Mesendoderm (in vitro differentiated cells): ENCODE measurements around the gene HBG2.

ENCODE experiments used
- DNase-seq: peaks from one replicate; pipeline ENCODE4 v3.0.0; 2013
- H2AK5ac ChIP-seq: 2 replicates; pipeline ENCODE4 v1.6.1; 2013; ENCODE audit warnings: low read length, inconsistent platforms
- H2BK120ac ChIP-seq: 2 replicates; pipeline ENCODE4 v1.6.1; 2013; ENCODE audit warnings: low read depth, mild to moderate bottlenecking, low read length, moderate library complexity, mixed read lengths
- H2BK15ac ChIP-seq: replicated peaks from 2 replicates; pipeline ENCODE4 v1.6.1; 2013; ENCODE audit warnings: low read depth, mild to moderate bottlenecking, moderate library complexity
- H2BK5ac ChIP-seq: 2 replicates; pipeline ENCODE4 v1.6.1; 2013; ENCODE audit warnings: low read length, inconsistent platforms
- H3K18ac ChIP-seq: 2 replicates; pipeline ENCODE4 v1.6.1; 2013; ENCODE audit warnings: mild to moderate bottlenecking, low read length, mixed read lengths
- H3K23ac ChIP-seq: one replicate; pipeline ENCODE4 v1.6.1; 2013; ENCODE audit warnings: low read length
- H3K27ac ChIP-seq: 2 replicates; pipeline ENCODE4 v1.5.1; 2013; ENCODE audit warnings: low read depth, mild to moderate bottlenecking, inconsistent platforms, low read length, moderate library complexity
- H3K27me3 ChIP-seq: 2 replicates; pipeline ENCODE4 v1.6.1; 2013; ENCODE audit warnings: low read length, control low read depth, mild to moderate bottlenecking, inconsistent platforms; ENCODE audit not compliant: insufficient read depth, poor library complexity
- H3K36me3 ChIP-seq: 2 replicates; pipeline ENCODE4 v1.6.1; 2013; ENCODE audit warnings: low read length, inconsistent platforms; ENCODE audit not compliant: control insufficient read depth, insufficient read depth
- H3K4ac ChIP-seq: one replicate; pipeline ENCODE4 v1.6.1; 2013; ENCODE audit warnings: low read depth, mild to moderate bottlenecking, low read length, moderate library complexity
- H3K4me1 ChIP-seq: 2 replicates; pipeline ENCODE4 v1.6.1; 2013; ENCODE audit warnings: low read depth, low read length, inconsistent platforms; ENCODE audit not compliant: control insufficient read depth
- H3K4me2 ChIP-seq: 2 replicates; pipeline ENCODE4 v1.6.1; 2013; ENCODE audit warnings: low read length
- H3K4me3 ChIP-seq: 2 replicates; pipeline ENCODE4 v1.5.1; 2013; ENCODE audit warnings: mild to moderate bottlenecking, low read length
- H3K56ac ChIP-seq: one replicate; pipeline ENCODE4 v1.6.1; 2013; ENCODE audit warnings: low read length
- H3K79me1 ChIP-seq: 2 replicates; pipeline ENCODE4 v1.6.1; 2013; ENCODE audit warnings: low read length, inconsistent platforms
- H3K79me2 ChIP-seq: 2 replicates; pipeline ENCODE4 v1.6.1; 2013; ENCODE audit warnings: mild to moderate bottlenecking, low read length; ENCODE audit not compliant: control insufficient read depth, insufficient read depth
- H3K9ac ChIP-seq: 2 replicates; pipeline ENCODE4 v1.6.1; 2013; ENCODE audit warnings: low read length, inconsistent platforms
- H4K5ac ChIP-seq: one replicate; pipeline ENCODE4 v1.6.1; 2013; ENCODE audit warnings: low read length
- H4K8ac ChIP-seq: one replicate; pipeline ENCODE4 v1.6.1; 2013; ENCODE audit warnings: low read depth, mild to moderate bottlenecking, control low read depth, low read length, moderate library complexity
- WGBS: extraction: QIAGEN DNeasy Blood & Tissue Kit; methylation state at CpG from one replicate; pipeline ENCODE4 v1.1.7; 2013; ENCODE audit warnings: low lambda C conversion rate, missing lambda C conversion rate; ENCODE audit not compliant: insufficient coverage; ENCODE audit errors: extremely low coverage; 5-methylcytosine and 5-hydroxymethylcytosine counted together

The HBG2 gene

GRCh38 chr11:5242208-5242607, 12.4 kb downstream of the HBG2 start:
- WGBS = no CpG with 5 or more reads among the region's 2 CpGs
- no peak for DNase-seq

GRCh38 chr11:5241458-5241857, 13.1 kb downstream of the HBG2 start:
- Histone ChIP-seq H4K8ac (no peak overlapping the region), H3K4me3 (no peak overlapping the region), H3K23ac (no peak overlapping the region), H3K4ac (no peak overlapping the region), H4K5ac (no peak overlapping the region), H3K79me2 (no peaks in the 10 kb centered on the region), H3K9ac (no peak overlapping the region), H2BK5ac (no peak overlapping the region), H2BK120ac (no peak overlapping the region), H3K27ac (no peak overlapping the region), H3K36me3 (no peaks in the 10 kb centered on the region), H2AK5ac (no peak overlapping the region), H3K27me3 (no peaks in the 10 kb centered on the region), H2BK15ac (no peak overlapping the region), H3K4me1 (no peaks in the 10 kb centered on the region), H3K56ac (no peak overlapping the region), H3K18ac (no peak overlapping the region), H3K79me1 (no peaks in the 10 kb centered on the region), H3K4me2 (no peak overlapping the region)
- no CpG with 5 or more reads among the region's 3 CpGs for WGBS
- no peak for DNase-seq

More at GRCh38 chr11:5242208-5242607, 12.4 kb downstream of the HBG2 start:
- H3K27me3 ChIP-seq = no peaks in the 10 kb centered on the region
- no peak overlapping the region for H2BK15ac ChIP-seq
- no peak overlapping the region for H3K4me3 ChIP-seq
- no peaks in the 10 kb centered on the region for H3K4me1 ChIP-seq
- H3K79me1 ChIP-seq = no peaks in the 10 kb centered on the region
- H3K23ac ChIP-seq = no peak overlapping the region
- no peak overlapping the region for H3K56ac ChIP-seq
- H3K4ac ChIP-seq = no peak overlapping the region
- H4K5ac ChIP-seq = no peak overlapping the region
- H3K4me2 ChIP-seq = no peak overlapping the region
- H3K27ac ChIP-seq = no peak overlapping the region
- no peak overlapping the region for H2BK5ac ChIP-seq
- no peak overlapping the region for H4K8ac ChIP-seq
- H2BK120ac ChIP-seq = no peak overlapping the region
- H3K18ac ChIP-seq = no peak overlapping the region
- no peak overlapping the region for H3K9ac ChIP-seq
- H3K36me3 ChIP-seq = no peaks in the 10 kb centered on the region
- H2AK5ac ChIP-seq = no peak overlapping the region
- no peaks in the 10 kb centered on the region for H3K79me2 ChIP-seq

GRCh38 chr11:5240458-5240857, 14.1 kb downstream of the HBG2 start:
- Histone ChIP-seq H3K56ac (no peak overlapping the region), H2AK5ac (no peak overlapping the region), H3K4me2 (no peak overlapping the region), H4K8ac (no peak overlapping the region), H3K18ac (no peak overlapping the region), H2BK15ac (no peak overlapping the region), H3K27me3 (no peaks in the 10 kb centered on the region), H2BK5ac (no peak overlapping the region), H3K9ac (no peak overlapping the region), H3K79me2 (no peaks in the 10 kb centered on the region), H3K27ac (no peak overlapping the region), H4K5ac (no peak overlapping the region), H3K36me3 (no peaks in the 10 kb centered on the region), H3K4ac (no peak overlapping the region), H3K4me1 (no peaks in the 10 kb centered on the region), H3K79me1 (no peaks in the 10 kb centered on the region), H2BK120ac (no peak overlapping the region), H3K4me3 (no peak overlapping the region), H3K23ac (no peak overlapping the region)
- WGBS = no CpG with 5 or more reads among the region's 2 CpGs
- DNase-seq = no peak

- no peaks in the 10 kb centered on the region for H3K27me3 ChIP-seq
- H4K5ac ChIP-seq = no peak overlapping the region
- H4K8ac ChIP-seq = no peak overlapping the region
- H2BK15ac ChIP-seq = no peak overlapping the region
- WGBS = no CpG with 5 or more reads among the region's 1 CpG
- H3K23ac ChIP-seq = no peak overlapping the region
- H3K4me1 ChIP-seq = no peaks in the 10 kb centered on the region
- H3K79me1 ChIP-seq = no peaks in the 10 kb centered on the region
- no peak overlapping the region for H3K56ac ChIP-seq
- DNase-seq = no peak
- H2AK5ac ChIP-seq = no peak overlapping the region
- no peak overlapping the region for H3K9ac ChIP-seq
- H3K27ac ChIP-seq = no peak overlapping the region
- no peak overlapping the region for H2BK120ac ChIP-seq
- no peaks in the 10 kb centered on the region for H3K79me2 ChIP-seq
- H3K4me3 ChIP-seq = no peak overlapping the region
- H2BK5ac ChIP-seq = no peak overlapping the region
- no peak overlapping the region for H3K4ac ChIP-seq
- no peak overlapping the region for H3K18ac ChIP-seq
- H3K36me3 ChIP-seq = no peaks in the 10 kb centered on the region
- H3K4me2 ChIP-seq = no peak overlapping the region
Observed at GRCh38 chr11:5240056-5240455, 14.5 kb downstream of the HBG2 start.

GRCh38 chr11:5239046-5239445, 15.5 kb downstream of the HBG2 start:
- Histone ChIP-seq H3K18ac (no peak overlapping the region), H2BK15ac (no peak overlapping the region), H2AK5ac (no peak overlapping the region), H3K4ac (no peak overlapping the region), H3K36me3 (no peaks in the 10 kb centered on the region), H3K4me1 (no peaks in the 10 kb centered on the region), H3K23ac (no peak overlapping the region), H3K27me3 (no peaks in the 10 kb centered on the region), H3K27ac (no peak overlapping the region), H4K8ac (no peak overlapping the region), H3K4me2 (no peak overlapping the region), H3K4me3 (no peak overlapping the region), H4K5ac (no peak overlapping the region), H3K9ac (no peak overlapping the region), H3K56ac (no peak overlapping the region), H3K79me2 (no peaks in the 10 kb centered on the region), H2BK5ac (no peak overlapping the region), H3K79me1 (no peaks in the 10 kb centered on the region), H2BK120ac (no peak overlapping the region)
- DNase-seq = no peak

- Histone ChIP-seq H3K4ac (no peak overlapping the region), H4K8ac (no peak overlapping the region), H3K23ac (no peak overlapping the region), H3K79me2 (no peaks in the 10 kb centered on the region), H2BK15ac (no peak overlapping the region), H3K27ac (no peak overlapping the region), H2BK120ac (no peak overlapping the region), H3K9ac (no peak overlapping the region), H3K4me3 (no peak overlapping the region), H3K4me1 (no peaks in the 10 kb centered on the region), H2BK5ac (no peak overlapping the region), H3K36me3 (no peaks in the 10 kb centered on the region), H2AK5ac (no peak overlapping the region), H3K79me1 (no peaks in the 10 kb centered on the region), H3K56ac (no peak overlapping the region), H3K27me3 (no peaks in the 10 kb centered on the region), H4K5ac (no peak overlapping the region), H3K4me2 (no peak overlapping the region), H3K18ac (no peak overlapping the region)
- DNase-seq = no peak
- WGBS = no CpG with 5 or more reads among the region's 2 CpGs
Observed at GRCh38 chr11:5238486-5238885, 16.1 kb downstream of the HBG2 start.
